Right atrium auricular region (tissue), 2 donors: Measurements from ENCODE around the gene MRPL16. TPM values are rescaled to one million over a fixed set of nuclear protein-coding genes. Genes with fewer than 3 reads are reported as not detected.

ENCODE experiments used
- DNase-seq: peaks from one replicate; pipeline ENCODE4 v3.0.0-alpha.2; 2019; ENCODE audit warnings: low spot score
- H3K27ac ChIP-seq, 2 donors: fragments of 200-600 bp; sonication (generic); 1 replicate in 1 of 2; 2 replicates in 1 of 2; pipeline ENCODE4 v1.5.1; 2016 to 2019
- H3K27me3 ChIP-seq, 2 donors: fragments of 200-600 bp; sonication (generic); one replicate each; pipeline versions ENCODE4 v1.5.1 to v1.6.0; 2017 to 2019
- H3K36me3 ChIP-seq: fragments of 200-600 bp; sonication (generic); one replicate; pipeline ENCODE4 v1.5.1; 2016
- H3K4me1 ChIP-seq, 2 donors: fragments of 200-600 bp; sonication (generic); one replicate each; pipeline versions ENCODE4 v1.5.1 to v1.6.0; 2017 to 2019
- H3K4me3 ChIP-seq, 2 donors: fragments of 200-600 bp; sonication (generic); 1 replicate in 1 of 2; 2 replicates in 1 of 2; pipeline ENCODE4 v1.5.1; 2017 to 2019; ENCODE audit warnings: mild to moderate bottlenecking in 1 of 2, moderate library complexity in 1 of 2
- H3K9me3 ChIP-seq, 2 donors: fragments of 200-600 bp; sonication (generic); one replicate each; pipeline ENCODE4 v1.5.1; 2019
- total RNA-seq, 2 donors: library from RNA; depleted of rRNA; stranded (reverse); fragments of >200 nt; gene quantifications; one replicate each; pipeline ENCODE4 v1.1.0, GENCODE V29; 2016
- TF ChIP-seq, protein P1 (sequence below), 2 donors: fragments of 200-600 bp; sonication (generic); IDR thresholded peaks; one replicate each; pipeline ENCODE4 v1.5.1; 2019; ENCODE audit warnings: antibody characterized with exemption in 2 of 2

MRPL16 gene
- total RNA-seq, 2 donors from 2014 or later: 41.9 to 78.5 TPM

DNA sequence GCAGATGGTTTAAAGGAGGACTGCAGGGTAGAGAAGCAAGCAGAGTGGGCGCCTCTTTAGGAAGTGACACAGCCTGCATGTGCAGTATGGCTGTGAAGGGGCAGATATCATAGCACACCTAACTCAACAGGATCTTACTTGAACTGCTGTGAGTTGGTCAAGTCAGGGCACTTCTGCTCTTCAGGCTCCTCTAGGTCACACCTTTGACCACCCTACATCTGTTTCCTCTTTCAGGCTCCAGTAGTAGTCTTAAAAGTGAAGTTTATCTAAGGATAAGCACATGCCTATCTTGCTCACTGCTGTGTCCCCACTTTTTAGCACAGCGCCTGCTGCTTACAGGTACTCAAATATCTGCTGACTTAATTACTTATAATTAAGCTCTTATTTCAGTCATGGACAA is 6.5 kb downstream of the MRPL16 start:
- TF ChIP-seq, protein P1, sequence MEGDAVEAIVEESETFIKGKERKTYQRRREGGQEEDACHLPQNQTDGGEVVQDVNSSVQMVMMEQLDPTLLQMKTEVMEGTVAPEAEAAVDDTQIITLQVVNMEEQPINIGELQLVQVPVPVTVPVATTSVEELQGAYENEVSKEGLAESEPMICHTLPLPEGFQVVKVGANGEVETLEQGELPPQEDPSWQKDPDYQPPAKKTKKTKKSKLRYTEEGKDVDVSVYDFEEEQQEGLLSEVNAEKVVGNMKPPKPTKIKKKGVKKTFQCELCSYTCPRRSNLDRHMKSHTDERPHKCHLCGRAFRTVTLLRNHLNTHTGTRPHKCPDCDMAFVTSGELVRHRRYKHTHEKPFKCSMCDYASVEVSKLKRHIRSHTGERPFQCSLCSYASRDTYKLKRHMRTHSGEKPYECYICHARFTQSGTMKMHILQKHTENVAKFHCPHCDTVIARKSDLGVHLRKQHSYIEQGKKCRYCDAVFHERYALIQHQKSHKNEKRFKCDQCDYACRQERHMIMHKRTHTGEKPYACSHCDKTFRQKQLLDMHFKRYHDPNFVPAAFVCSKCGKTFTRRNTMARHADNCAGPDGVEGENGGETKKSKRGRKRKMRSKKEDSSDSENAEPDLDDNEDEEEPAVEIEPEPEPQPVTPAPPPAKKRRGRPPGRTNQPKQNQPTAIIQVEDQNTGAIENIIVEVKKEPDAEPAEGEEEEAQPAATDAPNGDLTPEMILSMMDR (IDR thresholded peaks at IDR 0.05): no peak
- Histone ChIP-seq H3K36me3 (peaks cover 55% of the 10 kb centered on the region), H3K27ac (no peak overlapping the region), H3K27me3 (no peaks in the 10 kb centered on the region), H3K4me1 (peaks cover 0 to 9% of the 10 kb centered on the region in 2 donors), H3K9me3 (no peaks in the 10 kb centered on the region), H3K4me3 (no peak overlapping the region)
- DNase-seq: no peak

DNA sequence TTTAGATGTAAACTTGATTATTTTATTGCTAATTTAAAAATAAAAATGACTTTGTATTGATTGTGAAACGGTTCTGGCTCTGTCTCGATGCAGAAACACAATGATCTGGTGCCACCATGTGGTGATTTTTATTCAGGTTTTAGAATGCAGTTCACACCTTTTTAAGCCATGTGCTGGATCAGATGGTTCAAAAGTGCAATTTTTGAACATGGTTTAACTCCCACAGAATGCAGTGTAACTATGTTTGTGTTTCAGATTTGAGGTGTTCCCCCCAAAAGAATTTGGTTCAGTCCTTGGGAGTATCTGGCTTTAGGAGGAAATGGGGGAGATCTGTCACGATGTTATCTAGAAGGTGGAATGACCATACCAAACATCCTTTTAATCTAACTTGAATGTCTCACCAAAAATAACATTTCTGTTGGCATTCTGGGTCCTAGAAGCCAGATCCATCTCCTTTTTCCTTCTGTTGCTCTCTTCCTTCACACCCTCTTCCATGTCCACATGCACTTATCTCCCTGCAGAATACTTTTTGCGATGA is 7.9 kb downstream of the MRPL16 start:
- H3K36me3 ChIP-seq: peaks cover 54% of the 10 kb centered on the region
- peak overlapping the region in 1 of 2 donors; percentile 56 for H3K27ac ChIP-seq
- H3K4me1 ChIP-seq: peaks cover 0 to 9% of the 10 kb centered on the region in 2 donors
- no peaks in the 10 kb centered on the region for H3K27me3 ChIP-seq
- no peak for DNase-seq
- no peaks in the 10 kb centered on the region for H3K9me3 ChIP-seq
- TF ChIP-seq, protein P1 (IDR thresholded peaks at IDR 0.05): peak; percentile 41 to 72
- no peak overlapping the region for H3K4me3 ChIP-seq

DNA sequence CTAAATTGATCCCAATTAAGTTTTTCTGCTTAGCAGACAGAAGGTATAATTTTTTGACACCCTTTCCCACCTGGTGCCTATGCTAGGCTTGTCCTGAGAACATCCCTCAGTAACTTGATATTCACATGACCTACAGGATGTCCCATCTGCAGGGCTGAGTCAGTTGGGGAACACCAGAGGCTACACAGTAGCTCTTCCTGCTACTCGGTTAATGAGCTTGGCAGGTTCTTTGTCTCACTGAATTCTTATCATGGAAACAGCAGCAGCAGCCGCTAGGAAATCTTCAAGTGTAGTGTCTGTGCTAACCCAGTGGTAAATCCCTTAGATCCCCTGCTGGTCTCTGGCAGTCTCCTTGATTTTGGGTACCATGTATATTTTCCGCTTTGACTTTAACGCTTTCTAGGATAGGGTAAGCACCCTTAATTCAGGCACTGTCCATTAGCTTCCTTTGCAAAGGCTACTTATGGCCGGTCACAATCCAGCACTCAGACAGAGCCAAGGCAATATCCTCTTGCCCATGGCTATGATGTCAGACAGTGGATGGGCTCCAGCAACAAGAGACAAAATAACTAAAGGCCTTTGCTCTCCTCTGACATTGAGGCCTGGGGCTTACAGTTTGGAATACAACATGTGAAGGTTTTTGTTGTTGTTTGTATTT is 8.5 kb downstream of the MRPL16 start:
- H3K36me3 ChIP-seq: peaks cover 48% of the 10 kb centered on the region
- DNase-seq: no peak
- TF ChIP-seq, protein P1 (IDR thresholded peaks at IDR 0.05): no peak
- no peaks in the 10 kb centered on the region for H3K27me3 ChIP-seq
- peaks cover 0 to 9% of the 10 kb centered on the region in 2 donors for H3K4me1 ChIP-seq
- H3K4me3 ChIP-seq: no peak overlapping the region
- H3K9me3 ChIP-seq: no peaks in the 10 kb centered on the region
- peak overlapping the region; percentile 24 to 56 for H3K27ac ChIP-seq

DNA sequence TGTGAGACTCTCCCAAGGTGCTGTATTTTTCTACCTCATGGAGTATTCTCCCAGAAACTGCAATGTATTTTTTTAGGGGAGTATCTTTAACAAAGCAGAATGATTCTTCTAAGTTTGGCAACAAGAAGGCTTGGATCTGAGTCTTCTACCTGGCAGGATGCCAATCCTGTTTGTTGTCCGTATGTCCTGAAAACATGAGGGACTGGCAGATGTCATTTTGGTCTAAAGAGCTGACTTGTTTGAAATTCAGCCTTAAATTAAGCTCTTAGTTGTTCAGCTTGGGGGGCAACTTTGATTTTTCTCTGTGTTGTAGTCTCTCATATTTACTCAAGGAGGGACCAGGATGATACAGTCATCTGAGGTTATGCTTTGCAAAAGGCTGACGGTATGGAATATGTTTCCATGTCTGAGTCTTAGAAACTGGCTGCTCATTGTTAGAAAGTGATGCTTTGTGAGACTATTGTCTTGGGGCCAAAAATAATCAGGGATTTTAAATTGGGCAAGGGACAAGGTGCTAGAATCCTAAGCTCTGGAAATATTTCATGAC is 9.3 kb downstream of the MRPL16 start:
- Histone ChIP-seq H3K27ac (no peak overlapping the region), H3K36me3 (peaks cover 46% of the 10 kb centered on the region), H3K4me3 (no peak overlapping the region), H3K27me3 (no peaks in the 10 kb centered on the region), H3K9me3 (no peaks in the 10 kb centered on the region), H3K4me1 (peaks cover 0 to 9% of the 10 kb centered on the region in 2 donors)
- TF ChIP-seq, protein P1 (IDR thresholded peaks at IDR 0.05): no peak
- no peak for DNase-seq

DNA sequence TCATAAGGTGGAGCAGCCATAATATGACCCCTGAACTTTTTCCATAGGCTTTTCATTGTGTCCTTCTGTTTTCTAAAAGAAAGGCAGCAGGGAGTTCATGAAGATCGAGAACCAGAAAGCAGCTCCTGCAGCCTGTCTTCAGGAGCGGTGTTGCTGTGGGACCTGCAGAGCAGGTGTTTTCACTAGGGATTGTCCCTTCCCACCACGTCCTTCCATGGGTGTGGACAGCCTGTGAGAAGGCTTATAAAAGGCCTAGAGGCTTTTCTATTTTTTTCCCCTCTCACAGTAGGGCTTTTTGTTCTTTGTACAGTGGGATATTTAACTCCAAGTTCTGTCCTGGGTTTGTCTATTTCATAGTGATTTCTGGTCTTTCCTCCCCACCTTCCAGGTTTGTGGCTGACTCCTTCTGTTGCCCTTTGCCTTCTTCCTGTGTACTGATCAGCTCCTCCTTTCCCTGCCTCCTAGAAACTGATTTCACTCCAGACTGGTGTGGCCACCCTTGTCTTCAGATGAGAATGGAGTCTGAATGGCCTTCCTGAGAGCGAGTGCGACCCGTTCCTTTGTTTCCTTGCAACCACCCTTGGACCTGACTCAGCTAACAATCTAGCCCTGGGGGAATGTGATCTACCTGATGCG is 10.1 kb downstream of the MRPL16 start:
- Histone ChIP-seq H3K36me3 (peaks cover 46% of the 10 kb centered on the region), H3K9me3 (no peaks in the 10 kb centered on the region), H3K27ac (no peak overlapping the region), H3K4me1 (peaks cover 0 to 9% of the 10 kb centered on the region in 2 donors), H3K27me3 (no peaks in the 10 kb centered on the region), H3K4me3 (no peak overlapping the region)
- DNase-seq: no peak
- TF ChIP-seq, protein P1 (IDR thresholded peaks at IDR 0.05): no peak
